Measurements from ENCODE around the gene BCKDK.

BCKDK gene

DNA sequence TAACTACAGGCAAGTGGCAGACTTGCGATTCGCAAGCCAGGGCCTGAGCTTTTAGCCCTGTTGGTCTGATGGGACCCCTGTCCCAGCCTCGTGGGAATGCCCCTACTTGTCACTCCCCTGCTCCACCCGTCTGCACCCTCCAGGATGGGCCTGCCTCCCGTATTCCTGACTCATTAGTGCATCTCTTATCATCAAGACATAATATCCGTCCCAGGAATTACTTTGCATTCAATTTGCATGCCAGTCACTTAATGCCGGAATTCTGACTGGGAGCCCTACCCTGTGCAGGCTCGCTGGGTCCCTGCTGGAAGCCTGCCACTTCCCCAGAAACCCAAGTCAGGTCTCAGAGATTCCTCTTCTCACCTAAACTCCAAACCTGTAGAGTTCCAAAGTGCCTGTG, 22.8 kb upstream of the BCKDK start:
- peaks cover 0 to 59% of the 10 kb centered on the region in 2 experiments; a peak in 2 of 3 replicates for H3K36me3 ChIP-seq (ENCODE audit: control insufficient read depth in 2 of 2, insufficient read depth in 1 of 2, low read length in 2 of 2)
- H3K4me1 ChIP-seq (ENCODE audit: control insufficient read depth, insufficient read depth, low read length): no peaks in the 10 kb centered on the region
- no peak overlapping the region for H3K27ac ChIP-seq (ENCODE audit: extremely low read depth, low read depth, low read length)
- CTCF ChIA-PET: no interaction called here
- POLR2A ChIA-PET: interaction anchor here (0.7 to 2.7 kb wide), 4 partner anchors 8 to 89 kb away, joined by 3 to 12 read pairs (median 9); partner anchors contain the start of genes KAT8, ZNF646 and ZNF668
- no peaks in the 10 kb centered on the region for H3K9me3 ChIP-seq (ENCODE audit: control insufficient read depth, insufficient read depth, low read depth, low read length)
- TF ChIP-seq KLF1 (tag by site-specific recombination; IDR thresholded peaks at IDR 0.05) (peak; percentile 79), KLF17 (tag by site-specific recombination; IDR thresholded peaks at IDR 0.05) (peak; percentile 32; the same call in 1 of the 2 replicates), ZNF394 (tag by site-specific recombination; IDR thresholded peaks at IDR 0.05; ENCODE audit: borderline replicate concordance) (no peak), RBAK (tag by site-specific recombination; IDR thresholded peaks at IDR 0.05) (no peak), ZNF558 (tag by site-specific recombination; IDR thresholded peaks at IDR 0.05) (no peak), ZNF600 (tag by site-specific recombination; IDR thresholded peaks at IDR 0.05) (0 out of 2 replicates have a peak, but pooled peaks have one; percentile 13), ZNF174 (tag by site-specific recombination; IDR thresholded peaks at IDR 0.05) (no peak), PATZ1 (tag by site-specific recombination; IDR thresholded peaks at IDR 0.05) (no peak), ZNF560 (tag by site-specific recombination; IDR thresholded peaks at IDR 0.05; ENCODE audit: borderline replicate concordance) (no peak)
- TF ChIP-seq, protein P1, sequence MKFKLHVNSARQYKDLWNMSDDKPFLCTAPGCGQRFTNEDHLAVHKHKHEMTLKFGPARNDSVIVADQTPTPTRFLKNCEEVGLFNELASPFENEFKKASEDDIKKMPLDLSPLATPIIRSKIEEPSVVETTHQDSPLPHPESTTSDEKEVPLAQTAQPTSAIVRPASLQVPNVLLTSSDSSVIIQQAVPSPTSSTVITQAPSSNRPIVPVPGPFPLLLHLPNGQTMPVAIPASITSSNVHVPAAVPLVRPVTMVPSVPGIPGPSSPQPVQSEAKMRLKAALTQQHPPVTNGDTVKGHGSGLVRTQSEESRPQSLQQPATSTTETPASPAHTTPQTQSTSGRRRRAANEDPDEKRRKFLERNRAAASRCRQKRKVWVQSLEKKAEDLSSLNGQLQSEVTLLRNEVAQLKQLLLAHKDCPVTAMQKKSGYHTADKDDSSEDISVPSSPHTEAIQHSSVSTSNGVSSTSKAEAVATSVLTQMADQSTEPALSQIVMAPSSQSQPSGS (tag by site-specific recombination; IDR thresholded peaks at IDR 0.05; ENCODE audit: low read depth): no peak
- no peak overlapping the region for H3K4me3 ChIP-seq (ENCODE audit: low read depth, low read length)

DNA sequence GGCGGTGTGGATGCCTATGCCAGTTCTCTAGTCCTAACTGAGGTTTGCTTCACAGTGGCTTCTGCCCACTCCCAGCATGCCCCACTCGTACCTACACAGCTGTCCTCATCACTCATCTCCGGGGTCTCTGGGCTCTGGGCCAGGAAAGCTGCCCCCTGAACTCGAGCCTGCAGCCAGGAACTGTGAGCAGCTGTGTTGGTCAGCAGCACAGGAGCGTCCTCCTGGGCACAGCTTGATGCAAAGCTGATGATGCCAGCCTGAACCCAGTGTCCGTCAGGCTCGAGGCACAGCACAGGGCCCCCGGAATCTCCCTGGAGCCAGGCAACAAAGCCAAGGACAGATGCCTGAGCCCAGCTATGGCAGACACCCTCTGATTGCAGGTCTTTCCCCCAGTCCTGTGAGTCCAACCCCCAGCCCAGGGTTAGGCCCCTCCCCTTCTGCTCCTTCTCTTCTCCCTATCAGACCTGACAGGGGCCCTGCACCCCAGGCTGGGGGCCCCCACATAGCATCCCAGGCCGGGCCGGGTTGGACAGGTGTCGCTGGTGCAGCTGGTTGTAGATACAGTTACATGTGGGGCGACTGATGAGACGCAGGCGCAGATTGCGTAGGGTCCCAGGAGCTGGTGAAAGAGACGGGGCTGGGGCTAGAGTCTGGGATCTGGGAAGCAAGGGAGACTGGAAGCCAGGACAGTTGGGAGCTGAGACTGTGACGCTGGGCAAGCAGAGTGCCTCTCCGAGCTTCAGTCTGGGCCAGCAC, 22.1 kb upstream of the BCKDK start:
- TF ChIP-seq YY2 (tag by site-specific recombination; IDR thresholded peaks at IDR 0.05) (no peak), SP2 (tag by site-specific recombination; IDR thresholded peaks at IDR 0.05) (0 out of 2 replicates have a peak, but pooled peaks have one; percentile 2), ZNF610 (tag by site-specific recombination; IDR thresholded peaks at IDR 0.05; ENCODE audit: borderline replicate concordance) (no peak), GLIS2 (tag by site-specific recombination; IDR thresholded peaks at IDR 0.05) (peak; percentile 26; the same call in 1 of the 2 replicates), ZBTB20 (tag by site-specific recombination; IDR thresholded peaks at IDR 0.05) (peak; percentile 49; the same call in 1 of the 2 replicates), ZBTB6 (tag by site-specific recombination; IDR thresholded peaks at IDR 0.05) (peak; percentile 68; the same call in 1 of the 2 replicates), ZBTB17 (tag by site-specific recombination; IDR thresholded peaks at IDR 0.05) (0 out of 2 replicates have a peak, but pooled peaks have one; percentile 13), ZNF324 (tag by site-specific recombination; IDR thresholded peaks at IDR 0.05) (no peak)
- H3K36me3 ChIP-seq (ENCODE audit: control insufficient read depth in 2 of 2, insufficient read depth in 1 of 2, low read length in 2 of 2): peaks cover 0 to 59% of the 10 kb centered on the region in 2 experiments; a peak in 2 of 3 replicates
- H3K27ac ChIP-seq (ENCODE audit: extremely low read depth, low read depth, low read length): no peak overlapping the region
- ChIA-PET CTCF (no interaction called here), POLR2A (interaction anchor here (0.7 to 2.7 kb wide), 3 partner anchors 12 to 89 kb away, joined by 3 to 12 read pairs (median 11); partner anchors contain the start of genes KAT8, ZNF646 and ZNF668)
- H3K4me3 ChIP-seq (ENCODE audit: low read depth, low read length): no peak overlapping the region
- H3K4me1 ChIP-seq (ENCODE audit: control insufficient read depth, insufficient read depth, low read length): no peaks in the 10 kb centered on the region
- H3K9me3 ChIP-seq (ENCODE audit: control insufficient read depth, insufficient read depth, low read depth, low read length): no peaks in the 10 kb centered on the region

All from HEK293 (cell line).